Lower leg skin (tissue), 3 donors: Measurements from ENCODE around the gene HS6ST2.

ENCODE experiments used
- CTCF ChIP-seq, 3 donors: fragments of 450-650 bp; IDR thresholded peaks; one replicate each; pipeline ENCODE4 v1.5.1; 2016; ENCODE audit warnings: antibody characterized with exemption in 3 of 3, mild to moderate bottlenecking in 3 of 3, moderate library complexity in 2 of 3
- POLR2A ChIP-seq, 2 donors: fragments of 450-650 bp; IDR thresholded peaks; one replicate each; pipeline ENCODE4 v1.6.1; 2016 to 2017; ENCODE audit warnings: antibody characterized with exemption in 2 of 2, mild to moderate bottlenecking in 1 of 2, moderate library complexity in 1 of 2

- TF ChIP-seq CTCF (IDR thresholded peaks at IDR 0.05) = no peak
- no peak for TF ChIP-seq POLR2A (IDR thresholded peaks at IDR 0.05)
Measured at GRCh38 chrX:132741689-132742088, 216.7 kb downstream of the HS6ST2 start.
